IgD-negative memory B cell (primary cell): ENCODE data around the gene MCTS1. TPM values are rescaled to one million over a fixed set of nuclear protein-coding genes. Genes with fewer than 3 reads are reported as not detected.
A peak's percentile ranks its signal among the peaks of the same experiment; 100 is the strongest.
"Not testable (repeated sequence)": the region's sequence is repeated elsewhere in the genome, so short reads cannot be mapped to it uniquely, and the experiment has no call there.

Experiments used
- H3K27ac Mint-ChIP-seq, 3 donors: one replicate each; pipeline ENCODE4 v1.8.0; 2020 to 2022; ENCODE audit warnings: mild to moderate bottlenecking in 3 of 3, mixed read lengths in 3 of 3, moderate library complexity in 1 of 3
- H3K27me3 Mint-ChIP-seq: one replicate; pipeline ENCODE4 v1.8.0; 2021; ENCODE audit warnings: mixed read lengths
- H3K36me3 Mint-ChIP-seq: one replicate; pipeline ENCODE4 v1.8.0; 2020; ENCODE audit warnings: mild to moderate bottlenecking, mixed read lengths
- H3K4me1 Mint-ChIP-seq, 3 donors: one replicate each; pipeline ENCODE4 v1.8.0; 2020 to 2022; ENCODE audit warnings: mixed read lengths in 3 of 3, mild to moderate bottlenecking in 1 of 3
- H3K4me3 Mint-ChIP-seq, 4 donors: one replicate each; pipeline ENCODE4 v1.8.0; 2020 to 2022; ENCODE audit warnings: mild to moderate bottlenecking in 4 of 4, mixed read lengths in 4 of 4, moderate library complexity in 3 of 4
- H3K9me3 Mint-ChIP-seq, 3 donors: one replicate each; pipeline ENCODE4 v1.8.0; 2020 to 2021; ENCODE audit warnings: mixed read lengths in 3 of 3, mild to moderate bottlenecking in 1 of 3
- polyA plus RNA-seq: library from polyadenylated mRNA; unstranded; fragments of 300-500 nt; fragmentation: Illumina TruSeq; gene quantifications from one replicate; pipeline ENCODE4 v1.2.3, GENCODE V29; 2021

Gene MCTS1, protein sequence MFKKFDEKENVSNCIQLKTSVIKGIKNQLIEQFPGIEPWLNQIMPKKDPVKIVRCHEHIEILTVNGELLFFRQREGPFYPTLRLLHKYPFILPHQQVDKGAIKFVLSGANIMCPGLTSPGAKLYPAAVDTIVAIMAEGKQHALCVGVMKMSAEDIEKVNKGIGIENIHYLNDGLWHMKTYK
- 72.3 TPM for polyA plus RNA-seq

DNA sequence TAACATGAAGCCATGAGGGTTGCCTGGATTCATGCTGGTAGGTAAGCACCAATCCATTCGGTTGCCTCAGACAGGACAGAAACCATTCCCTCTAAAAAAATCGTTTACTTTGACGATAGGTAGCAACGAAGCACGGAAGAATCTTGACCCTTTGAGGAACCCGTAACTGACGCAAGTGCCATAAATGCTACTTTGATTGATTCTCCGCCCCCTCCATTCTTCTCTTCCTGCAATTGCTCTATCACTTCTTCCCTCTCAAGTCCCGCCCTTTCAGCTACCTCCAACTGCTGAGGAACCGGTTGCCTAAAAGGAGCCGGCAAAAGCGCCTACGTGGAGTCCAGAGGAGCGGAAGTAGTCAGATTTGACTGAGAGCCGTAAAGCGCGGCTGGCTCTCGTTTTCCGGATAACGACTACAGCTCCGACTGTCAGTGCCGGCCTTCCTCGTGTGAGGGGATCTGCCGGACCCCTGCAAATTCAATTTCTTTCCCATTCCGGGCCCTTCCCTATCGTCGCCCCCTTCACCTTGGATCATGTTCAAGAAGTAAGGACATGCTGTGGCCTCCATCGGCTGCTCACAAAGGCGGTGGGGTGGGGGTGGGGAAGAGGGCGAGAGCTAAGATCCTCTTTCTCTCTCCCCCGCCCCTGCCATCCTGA, at the start of gene MCTS1:
MCTS1 (plus strand) TSS at position 395 of the 654 bp plus-strand sequence; CDS start at position 531, 136 bp downstream.
- H3K27ac Mint-ChIP-seq, result peak within 1 kb of the TSS; percentile 96 to 98 (median 98)
- peak within 1 kb of the TSS; percentile 89 to 97 (median 92) for H3K4me3 Mint-ChIP-seq
- peaks cover 0 to 2% (median 0%) of the 10 kb centered on the region in 3 donors for H3K9me3 Mint-ChIP-seq
- no peaks in the 10 kb centered on the region for H3K36me3 Mint-ChIP-seq
- H3K27me3 Mint-ChIP-seq, result no peaks in the 10 kb centered on the region
- H3K4me1 Mint-ChIP-seq, result peaks cover 2 to 14% (median 3%) of the 10 kb centered on the region in 3 donors

DNA sequence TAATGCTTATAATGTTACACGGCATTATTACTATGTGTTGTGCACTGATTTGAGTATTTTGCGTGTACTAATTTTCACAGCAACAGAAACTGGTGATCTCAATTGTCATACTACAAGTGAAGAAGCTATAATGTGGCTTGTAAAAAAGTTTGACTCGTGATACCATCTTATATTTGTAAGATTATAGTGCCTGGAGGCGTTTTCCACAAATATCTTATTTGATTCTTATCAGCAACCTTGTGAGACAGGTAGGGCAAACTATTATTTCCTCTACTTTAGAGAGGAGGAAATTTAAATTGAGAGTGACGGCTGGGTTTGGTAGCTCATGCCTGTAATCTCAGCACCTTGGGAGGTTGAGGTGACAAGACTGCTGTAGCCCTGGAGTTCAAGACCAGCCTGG, 47.6 kb upstream of the MCTS1 start:
- Mint-ChIP-seq H3K36me3 (no peaks in the 10 kb centered on the region), H3K4me1 (peaks cover 12 to 15% (median 14%) of the 10 kb centered on the region in 3 donors), H3K9me3 (no peaks in the 10 kb centered on the region), H3K27me3 (no peaks in the 10 kb centered on the region), H3K27ac (no peak overlapping the region), H3K4me3 (peak overlapping the region in 1 of 4 donors; percentile 48)

DNA sequence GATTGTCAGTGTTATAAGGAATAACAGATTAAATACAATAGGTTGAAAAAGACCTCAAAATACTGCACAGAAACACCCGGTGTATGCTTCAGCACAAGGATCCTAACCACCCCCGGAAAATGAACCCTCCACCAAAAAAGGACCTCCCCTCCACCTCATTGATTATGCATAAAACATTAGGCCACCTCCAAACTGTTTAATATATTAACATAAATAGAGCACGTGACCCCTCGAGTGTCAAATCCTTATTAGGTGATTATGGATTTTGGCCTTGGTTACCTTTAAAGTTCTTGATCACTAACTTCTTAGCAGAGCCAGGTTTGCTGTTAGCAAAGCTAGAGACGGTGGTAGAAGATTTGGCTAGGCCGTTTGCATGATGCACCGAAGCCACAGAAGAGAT, 44.1 kb upstream of the MCTS1 start:
- H3K27ac Mint-ChIP-seq, result peak overlapping the region; percentile 89 to 98 (median 96)
- peak overlapping the region; percentile 86 to 99 (median 96) for H3K4me3 Mint-ChIP-seq
- peaks cover 2% of the 10 kb centered on the region for H3K36me3 Mint-ChIP-seq
- H3K9me3 Mint-ChIP-seq, result no peaks in the 10 kb centered on the region
- peaks cover 18 to 25% (median 21%) of the 10 kb centered on the region in 3 donors for H3K4me1 Mint-ChIP-seq
- H3K27me3 Mint-ChIP-seq, result no peaks in the 10 kb centered on the region

DNA sequence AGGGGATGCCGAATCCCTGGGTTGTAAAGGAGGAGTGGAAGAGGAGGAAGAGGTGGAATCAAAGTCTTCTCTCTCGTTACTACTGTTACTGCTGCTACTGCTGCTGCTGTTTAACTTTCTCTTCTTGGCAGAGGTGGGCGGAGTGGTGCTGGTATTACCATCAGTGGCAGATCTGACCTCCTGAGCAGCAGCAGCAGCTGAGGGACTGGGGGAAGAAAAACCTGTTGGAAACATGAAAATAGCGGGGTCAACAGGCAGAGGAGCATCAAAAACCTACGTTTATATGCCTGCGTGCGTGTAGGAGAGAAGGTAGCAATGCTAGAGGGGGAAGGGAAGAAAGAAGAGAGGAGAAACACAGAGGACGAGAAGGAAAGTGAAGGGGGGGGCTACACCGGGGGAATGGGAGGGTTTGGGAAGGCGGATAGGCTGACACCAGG, 43.5 kb upstream of the MCTS1 start:
- H3K9me3 Mint-ChIP-seq, result no peaks in the 10 kb centered on the region
- H3K4me1 Mint-ChIP-seq, result peaks cover 18 to 25% (median 21%) of the 10 kb centered on the region in 3 donors
- peak overlapping the region; percentile 86 to 99 (median 96) for H3K4me3 Mint-ChIP-seq
- peak overlapping the region; percentile 89 to 98 (median 96) for H3K27ac Mint-ChIP-seq
- no peaks in the 10 kb centered on the region for H3K27me3 Mint-ChIP-seq
- H3K36me3 Mint-ChIP-seq, result peaks cover 2% of the 10 kb centered on the region

DNA sequence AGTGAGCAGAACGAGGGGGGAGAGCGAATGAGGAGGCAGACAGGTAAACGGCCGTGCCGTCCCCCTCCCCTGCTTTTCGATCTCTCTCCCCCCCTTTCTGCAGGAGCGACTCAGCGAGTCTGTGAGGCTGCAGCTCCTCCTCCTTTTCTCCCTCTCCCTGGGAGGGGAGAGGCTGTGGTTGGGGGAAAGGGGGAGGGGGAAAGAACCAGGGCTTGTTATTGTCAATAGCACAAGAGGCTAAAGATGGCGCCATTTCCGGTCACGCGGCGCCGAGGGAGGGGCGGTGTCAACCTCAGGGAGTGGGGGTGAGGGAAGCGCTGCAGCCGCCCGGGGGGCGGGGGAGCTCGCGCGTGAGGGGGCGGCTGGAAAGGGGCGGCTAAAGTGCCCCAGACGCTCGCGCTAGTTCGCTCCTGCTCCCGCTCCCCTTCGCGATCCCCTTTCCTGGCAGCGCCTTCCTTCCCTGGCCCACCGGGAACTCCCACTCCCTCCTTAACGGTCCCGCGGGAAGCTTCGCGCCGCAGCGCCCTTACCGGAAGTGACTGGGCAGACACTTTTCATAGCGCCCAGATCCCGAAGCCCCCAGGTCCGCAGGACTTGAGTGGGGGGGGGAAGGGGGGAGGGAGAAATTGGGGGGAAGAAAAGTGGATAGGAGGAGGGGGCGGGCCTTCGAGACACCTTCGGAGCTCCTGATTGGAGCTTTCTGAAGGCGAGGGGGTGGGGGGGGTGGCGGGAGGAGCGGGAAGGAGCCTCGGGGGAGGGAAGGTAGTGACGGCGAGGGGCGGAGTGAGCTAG, 42.9 kb upstream of the MCTS1 start, which contains the start of gene CUL4B:
CUL4B (minus strand) TSS at position 121 of the 792 bp plus-strand sequence. CDS start 324 bp downstream, outside the sequence.
- peak within 1 kb of the TSS; percentile 89 to 98 (median 96) for H3K27ac Mint-ChIP-seq
- H3K4me3 Mint-ChIP-seq, result peak within 1 kb of the TSS; percentile 86 to 99 (median 96)
- H3K27me3 Mint-ChIP-seq, result no peaks in the 10 kb centered on the region
- H3K9me3 Mint-ChIP-seq, result no peaks in the 10 kb centered on the region
- peaks cover 17 to 25% (median 20%) of the 10 kb centered on the region in 3 donors for H3K4me1 Mint-ChIP-seq
- H3K36me3 Mint-ChIP-seq, result peaks cover 2% of the 10 kb centered on the region

DNA sequence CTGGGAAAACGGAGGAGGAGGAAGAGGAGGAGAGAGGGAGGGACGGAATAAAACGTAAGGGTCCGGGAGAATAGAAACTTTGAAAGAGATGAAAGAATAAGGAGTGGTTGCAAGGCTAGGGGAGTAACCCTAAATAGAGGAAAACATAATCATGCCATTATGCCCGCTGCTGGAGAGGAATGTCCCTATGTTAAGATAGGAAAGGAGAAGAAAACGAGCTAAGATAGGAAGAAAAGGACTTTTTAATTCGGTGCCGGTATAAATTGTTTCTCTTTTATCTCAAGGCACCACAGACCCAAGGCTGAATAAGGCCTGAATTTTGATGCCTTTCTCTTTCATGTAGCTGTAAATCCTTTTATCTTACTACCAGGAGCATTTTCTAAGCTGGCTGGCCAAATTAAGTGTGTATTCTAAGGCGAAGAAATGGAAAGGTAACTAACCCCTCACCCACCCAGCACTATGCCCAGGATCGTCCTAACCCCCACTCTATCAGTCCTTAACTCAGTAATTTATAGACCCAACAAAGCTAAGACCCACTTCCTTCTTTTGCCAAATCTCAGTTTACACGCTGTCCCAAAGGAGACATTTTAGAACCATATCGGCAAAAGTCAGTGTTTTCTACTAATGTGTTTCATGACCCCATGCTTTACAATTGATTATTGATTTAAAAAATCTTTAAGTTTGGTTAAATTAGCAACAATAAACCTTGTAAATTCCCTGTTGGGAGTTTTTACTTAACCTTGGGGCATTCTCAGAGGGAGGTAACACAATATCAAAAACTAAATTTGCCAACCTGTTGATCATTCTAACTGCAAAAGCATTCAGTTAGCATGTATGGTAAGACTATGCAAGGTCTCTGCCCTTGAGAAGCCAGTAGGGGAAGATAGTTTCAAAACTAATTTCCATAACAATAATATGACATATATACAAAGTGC, 42.0 kb upstream of the MCTS1 start:
- Mint-ChIP-seq H3K27me3 (no peaks in the 10 kb centered on the region), H3K36me3 (peaks cover 2% of the 10 kb centered on the region), H3K4me1 (peaks cover 14 to 25% (median 17%) of the 10 kb centered on the region in 3 donors), H3K4me3 (peak overlapping the region; percentile 86 to 99 (median 96)), H3K27ac (peak overlapping the region; percentile 89 to 98 (median 96)), H3K9me3 (no peaks in the 10 kb centered on the region)

DNA sequence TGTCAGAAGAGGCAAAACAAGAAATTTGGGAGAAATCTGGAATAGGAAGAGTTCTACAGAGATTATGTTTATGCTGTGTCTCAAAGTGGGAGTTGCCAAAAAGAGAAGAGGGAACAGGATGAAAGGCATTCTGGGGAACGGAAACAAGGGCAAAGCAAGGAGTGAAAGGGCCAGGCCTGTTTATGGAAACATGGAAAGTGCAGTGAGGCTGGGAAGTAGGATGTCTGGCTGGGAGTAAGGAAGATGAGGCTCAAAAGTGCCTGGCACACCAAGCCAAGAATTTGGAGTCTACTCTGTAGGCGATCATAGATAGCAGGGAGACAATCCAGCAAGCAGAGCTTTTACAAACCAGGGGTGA, 41.4 kb upstream of the MCTS1 start:
- Mint-ChIP-seq H3K27me3 (no peaks in the 10 kb centered on the region), H3K36me3 (peaks cover 2% of the 10 kb centered on the region), H3K4me3 (peak overlapping the region in 1 of 4 donors; percentile 95), H3K4me1 (peaks cover 14 to 21% (median 17%) of the 10 kb centered on the region in 3 donors), H3K9me3 (no peaks in the 10 kb centered on the region), H3K27ac (peak overlapping the region; percentile 89 to 98 (median 96))

DNA sequence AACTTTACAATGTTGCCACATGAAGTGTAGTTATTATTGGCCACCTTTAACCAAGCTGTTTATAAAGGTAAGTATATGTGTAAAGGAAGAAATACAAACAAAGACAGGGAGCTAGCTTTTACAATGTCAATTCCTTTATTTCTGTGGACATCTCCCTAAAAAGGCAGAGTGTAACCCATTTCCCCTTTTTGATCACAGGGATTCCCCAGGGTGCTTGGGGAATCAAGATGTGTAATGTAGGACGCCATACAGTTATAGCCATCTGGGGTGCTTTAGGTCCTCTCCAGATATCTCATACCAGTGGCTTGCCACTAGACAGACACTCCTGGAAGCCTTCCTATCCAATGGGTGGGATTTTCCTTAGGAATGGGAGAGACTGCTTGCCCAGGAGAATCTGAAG, 39.0 kb upstream of the MCTS1 start:
- Mint-ChIP-seq H3K27me3 (no peaks in the 10 kb centered on the region), H3K4me3 (no peak overlapping the region), H3K36me3 (peaks cover 2% of the 10 kb centered on the region), H3K9me3 (no peaks in the 10 kb centered on the region), H3K4me1 (peaks cover 4 to 13% (median 7%) of the 10 kb centered on the region in 3 donors), H3K27ac (no peak overlapping the region)

DNA sequence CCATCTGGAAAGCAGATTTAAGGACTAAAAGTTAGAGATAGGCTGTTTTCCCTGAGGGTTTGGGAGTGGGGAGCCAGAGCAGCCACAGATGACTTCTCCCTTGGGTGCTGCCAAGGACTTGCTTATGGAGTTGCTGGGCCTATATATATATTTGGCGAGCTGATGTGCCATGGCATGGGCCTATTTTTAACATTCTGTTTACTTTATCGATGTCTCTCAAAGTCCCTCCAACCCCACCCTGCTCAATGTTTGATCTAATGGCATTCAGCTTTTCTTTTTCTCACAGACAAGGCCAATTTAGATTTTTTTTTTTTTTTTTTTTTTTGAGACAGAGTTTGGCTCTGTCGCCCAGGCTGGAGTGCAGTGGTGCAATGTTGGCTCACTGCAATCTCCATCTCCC, 37.1 kb upstream of the MCTS1 start:
- Mint-ChIP-seq H3K4me3 (no peak overlapping the region), H3K36me3 (peaks cover 2% of the 10 kb centered on the region), H3K9me3 (peaks cover 0 to 2% (median 0%) of the 10 kb centered on the region in 3 donors), H3K27ac (no peak overlapping the region), H3K4me1 (peaks cover under 1 to 11% (median 6%) of the 10 kb centered on the region in 3 donors), H3K27me3 (peaks cover 1% of the 10 kb centered on the region)

DNA sequence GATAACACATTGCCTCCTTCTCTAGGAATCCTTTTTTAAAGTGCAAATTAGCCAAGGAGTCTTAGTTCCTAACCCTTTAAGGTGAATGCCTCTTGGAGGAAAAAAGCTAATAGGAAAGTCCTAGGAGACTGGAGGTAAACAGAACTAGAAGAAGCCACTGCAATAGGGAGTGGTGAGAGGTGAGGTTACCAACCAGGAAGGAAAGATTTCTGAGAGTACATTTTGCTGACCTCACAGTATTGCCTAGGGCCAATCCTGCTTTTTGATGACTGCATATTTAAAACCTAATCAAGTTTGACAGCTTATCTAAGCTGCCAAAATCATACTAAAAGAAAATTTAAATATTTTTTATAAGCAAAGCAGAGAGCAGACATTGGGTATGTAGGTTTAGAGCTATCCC, 35.9 kb upstream of the MCTS1 start:
- no peak overlapping the region for H3K4me3 Mint-ChIP-seq
- peak overlapping the region in 1 of 3 donors; percentile 24 for H3K27ac Mint-ChIP-seq
- no peaks in the 10 kb centered on the region for H3K36me3 Mint-ChIP-seq
- H3K27me3 Mint-ChIP-seq, result peaks cover 3% of the 10 kb centered on the region
- H3K9me3 Mint-ChIP-seq, result peaks cover 0 to 3% (median 0%) of the 10 kb centered on the region in 3 donors
- no peaks in the 10 kb centered on the region for H3K4me1 Mint-ChIP-seq

DNA sequence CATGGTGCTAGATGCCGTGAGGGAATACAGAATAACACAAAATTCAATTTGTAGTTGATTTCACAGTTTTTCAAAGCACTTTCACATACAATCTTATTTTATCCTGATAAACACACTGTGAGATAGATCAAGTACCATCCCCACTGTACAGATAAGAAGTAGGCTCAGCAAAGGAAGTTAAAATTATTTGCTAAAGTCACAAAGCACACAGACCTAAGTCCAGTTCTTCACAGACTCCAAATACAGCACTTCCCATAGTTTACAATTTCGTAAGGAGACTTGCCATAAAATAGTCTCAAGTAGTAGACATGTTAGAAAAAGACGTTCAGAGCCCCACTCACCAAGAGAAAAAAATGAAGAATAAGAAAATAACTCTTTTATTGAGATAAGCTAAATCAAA, 35.3 kb upstream of the MCTS1 start:
- H3K4me1 Mint-ChIP-seq, result no peaks in the 10 kb centered on the region
- H3K4me3 Mint-ChIP-seq, result no peak overlapping the region
- peaks cover 3% of the 10 kb centered on the region for H3K27me3 Mint-ChIP-seq
- H3K27ac Mint-ChIP-seq, result peak overlapping the region in 1 of 3 donors; percentile 24
- no peaks in the 10 kb centered on the region for H3K36me3 Mint-ChIP-seq
- peaks cover 0 to 3% (median 0%) of the 10 kb centered on the region in 3 donors for H3K9me3 Mint-ChIP-seq

DNA sequence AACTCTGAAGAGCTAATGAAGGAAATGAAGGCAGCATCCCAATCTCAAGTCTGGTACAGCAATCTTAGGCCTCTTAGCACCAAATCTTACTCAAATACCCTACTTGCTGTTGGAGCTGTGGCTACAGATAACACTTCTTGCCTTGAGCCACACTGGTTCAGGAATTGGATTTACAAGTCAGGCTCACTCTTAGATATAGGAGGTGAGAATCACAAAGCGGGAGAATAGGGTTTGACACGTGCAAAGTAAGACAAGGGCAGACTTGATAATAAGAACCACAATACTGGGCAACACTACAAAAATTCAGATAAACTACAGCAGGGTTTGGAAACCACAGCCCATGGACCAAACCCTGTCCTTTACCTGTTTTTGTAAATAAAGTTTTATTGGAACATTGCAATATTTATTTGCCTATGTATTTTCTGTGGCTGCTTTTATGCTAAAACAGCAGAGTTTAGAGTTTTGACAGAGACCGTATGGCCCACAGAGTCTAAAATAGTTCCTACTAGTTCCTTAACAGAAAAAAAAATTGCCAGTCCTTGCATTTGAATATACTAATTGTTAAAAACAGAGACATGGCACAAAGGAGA, 33.8 kb upstream of the MCTS1 start:
- Mint-ChIP-seq H3K27ac (no peak overlapping the region), H3K27me3 (peaks cover 3% of the 10 kb centered on the region)

DNA sequence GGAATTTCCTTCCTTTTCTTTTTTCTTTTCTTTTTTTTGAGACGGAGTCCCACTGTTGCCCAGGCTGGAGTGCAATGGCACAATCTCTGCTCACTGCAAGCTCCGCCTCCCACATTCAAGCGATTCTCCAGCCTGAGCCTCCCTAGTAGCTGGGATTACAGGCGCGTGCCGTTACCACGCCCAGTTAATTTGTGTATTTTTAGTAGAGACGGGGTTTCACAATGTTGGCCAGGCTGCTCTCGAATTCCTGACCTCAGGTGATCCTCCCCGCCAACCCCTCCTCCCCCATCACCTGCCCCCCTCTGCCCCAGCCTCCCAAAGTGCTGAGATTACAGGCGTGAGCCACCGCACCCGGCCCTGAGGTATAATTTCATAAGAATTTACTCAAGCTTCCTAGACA, 30.1 kb upstream of the MCTS1 start:
- H3K36me3 Mint-ChIP-seq, H3K4me3 Mint-ChIP-seq, H3K27ac Mint-ChIP-seq, H3K27me3 Mint-ChIP-seq, H3K9me3 Mint-ChIP-seq, H3K4me1 Mint-ChIP-seq: not testable (repeated sequence)

More for the DNA sequence above, 33.8 kb upstream of the MCTS1 start:
- Mint-ChIP-seq H3K4me1 (no peaks in the 10 kb centered on the region), H3K36me3 (no peaks in the 10 kb centered on the region), H3K4me3 (no peak overlapping the region), H3K9me3 (peaks cover 0 to 4% (median 3%) of the 10 kb centered on the region in 3 donors)
